GM12878 (cell line): ENCODE results near the gene ASMTL. TPM values are rescaled to one million over a fixed set of nuclear protein-coding genes. Genes with fewer than 3 reads are reported as not detected.

Experiments
- ATAC-seq: fragments of 200-7000 bp; cut with Tn5 transposase; 3 replicates; pipeline ENCODE4 v1.9.1; 2020; ENCODE audit warnings: mild to moderate bottlenecking, moderate library complexity
- BruUV-seq: library from RNA; stranded (reverse); fragments of 400-500 nt; replicated peaks from 2 replicates; lab custom pipeline; 2021; lab: Mats Ljungman, UMichigan
- CTCF ChIA-PET: fragments of 300-600 bp; sonication (Branson Sonifier 250); formaldehyde crosslinking; extraction: SDS; loops from one replicate; lab custom pipeline; 2021; ENCODE audit warnings: inconsistent platforms; lab: Yijun Ruan, JAX
- POLR2A ChIA-PET: fragments of 350-600 bp; formaldehyde crosslinking; extraction: SDS; loops from one replicate; lab custom pipeline; 2021; ENCODE audit warnings: inconsistent platforms; lab: Charles Lee
- RAD21 ChIA-PET: fragments of 300-600 bp; sonication (Branson Sonifier 250); formaldehyde crosslinking; loops from one replicate; lab custom pipeline; 2023; ENCODE audit warnings: antibody characterized with exemption; ENCODE audit not compliant: unreplicated experiment; lab: Charles Lee
- SMC1A ChIA-PET: fragments of 300-600 bp; sonication (Branson Sonifier 250); formaldehyde crosslinking; loops from one replicate; lab custom pipeline; 2023; ENCODE audit not compliant: unreplicated experiment, uncharacterized antibody; lab: Charles Lee
- DNase-seq: peaks from one replicate; pipeline ENCODE4 v3.0.0-alpha.2; 2011; ENCODE audit warnings: low read depth, low spot score
- FAIRE-seq: peaks from 3 replicates; lab custom pipeline; 2011; peaks lifted over from hg19 to GRCh38; lab: Jason Lieb, UNC
- H2AFZ ChIP-seq: 2 replicates; pipeline ENCODE4 v1.6.0; 2011; ENCODE audit warnings: low read depth, low read length, control low read depth; ENCODE audit not compliant: control insufficient read depth
- H3K27ac ChIP-seq: 2 replicates; pipeline ENCODE4 v1.5.1; 2011; ENCODE audit warnings: control low read depth; ENCODE audit not compliant: control insufficient read depth, insufficient read depth
- H3K27me3 ChIP-seq, 2 experiments: replicated peaks in 1 of 2; 2 replicates each; pipeline versions ENCODE4 v1.6.0 to v1.6.1; 2011; ENCODE audit warnings: low read length in 1 of 2; ENCODE audit not compliant: control insufficient read depth in 2 of 2, insufficient read depth in 2 of 2
- H3K36me3 ChIP-seq, 2 experiments: 2 replicates each; pipeline ENCODE4 v1.5.1; 2011; ENCODE audit warnings: low read length in 1 of 2; ENCODE audit not compliant: control insufficient read depth in 2 of 2, insufficient read depth in 2 of 2
- H3K4me1 ChIP-seq: 2 replicates; pipeline ENCODE4 v1.6.1; 2011; ENCODE audit warnings: mild to moderate bottlenecking, low read length, moderate library complexity, mixed read lengths; ENCODE audit not compliant: control insufficient read depth, insufficient read depth
- H3K4me2 ChIP-seq: 2 replicates; pipeline ENCODE4 v1.6.0; 2011; ENCODE audit warnings: control low read depth; ENCODE audit not compliant: control insufficient read depth, insufficient read depth
- H3K4me3 ChIP-seq: fragments of 200-600 bp; sonication (generic); 2 replicates; pipeline ENCODE4 v1.5.1; 2016
- H3K79me2 ChIP-seq: 2 replicates; pipeline ENCODE4 v1.6.0; 2011; ENCODE audit warnings: low read length; ENCODE audit not compliant: control insufficient read depth, insufficient read depth
- H3K9ac ChIP-seq: 2 replicates; pipeline ENCODE4 v1.8.0; 2011; ENCODE audit warnings: low read length, control low read depth, mixed read lengths; ENCODE audit not compliant: control insufficient read depth, insufficient read depth
- H3K9me3 ChIP-seq: replicated peaks from 3 replicates; pipeline ENCODE4 v1.5.1; 2011; ENCODE audit warnings: mild to moderate bottlenecking, low read length; ENCODE audit not compliant: control insufficient read depth, insufficient read depth
- H4K20me1 ChIP-seq: 2 replicates; pipeline ENCODE4 v1.6.0; 2011; ENCODE audit not compliant: control insufficient read depth, insufficient read depth
- BCL3 ChIP-seq: IDR thresholded peaks from 2 replicates; pipeline ENCODE4 v1.6.1; 2011; ENCODE audit warnings: borderline replicate concordance, low read depth, mild to moderate bottlenecking, moderate library complexity, low read length; ENCODE audit not compliant: insufficient read depth, poor library complexity, severe bottlenecking
- CEBPB ChIP-seq, 2 experiments: fragments of 150-350 bp in 1 of 2; IDR thresholded peaks; 2 replicates each; pipeline ENCODE4 v1.6.1; 2012 to 2014; ENCODE audit warnings: low read depth in 2 of 2, low read length in 2 of 2, borderline replicate concordance in 1 of 2, inconsistent platforms in 1 of 2
- CHD4 ChIP-seq: fragments of 200-600 bp; sonication (generic); IDR thresholded peaks from 2 replicates; pipeline ENCODE4 v1.6.1; 2016; ENCODE audit warnings: mild to moderate bottlenecking
- CREB1 ChIP-seq: IDR thresholded peaks from 2 replicates; pipeline ENCODE4 v1.6.1; 2012; ENCODE audit warnings: low read depth, mild to moderate bottlenecking, inconsistent platforms
- ETV6 ChIP-seq, 2 experiments: fragments of 450-650 bp in 1 of 2; IDR thresholded peaks in 1 of 2; conservative IDR thresholded peaks in 1 of 2; 2 replicates each; pipeline ENCODE4 v1.6.1; 2014; ENCODE audit warnings: antibody characterized with exemption in 1 of 2, borderline replicate concordance in 1 of 2, low read depth in 1 of 2, mild to moderate bottlenecking in 1 of 2, moderate library complexity in 1 of 2
- FOS ChIP-seq: IDR thresholded peaks from 3 replicates; pipeline ENCODE4 v1.6.1; 2011; ENCODE audit warnings: borderline replicate concordance; ENCODE audit not compliant: insufficient read length; ENCODE audit errors: extremely low read depth
- GABPA ChIP-seq: IDR thresholded peaks from 2 replicates; pipeline ENCODE4 v1.6.1; 2014; ENCODE audit warnings: antibody characterized with exemption, low read depth, mild to moderate bottlenecking, inconsistent platforms
- KAT2A ChIP-seq: conservative IDR thresholded peaks from 2 replicates; pipeline ENCODE4 v1.6.1; 2011; ENCODE audit warnings: low read depth, low read length; ENCODE audit not compliant: control insufficient read depth
- LARP7 ChIP-seq: fragments of 450-650 bp; IDR thresholded peaks from 2 replicates; pipeline ENCODE4 v1.6.1; 2017; ENCODE audit warnings: mild to moderate bottlenecking
- MEF2A ChIP-seq: IDR thresholded peaks from 2 replicates; pipeline ENCODE4 v1.6.1; 2011; ENCODE audit warnings: low read depth, mild to moderate bottlenecking, low read length, moderate library complexity; ENCODE audit not compliant: insufficient read depth
- NFIC ChIP-seq: IDR thresholded peaks from 2 replicates; pipeline ENCODE4 v1.6.1; 2012; ENCODE audit warnings: low read depth, mild to moderate bottlenecking, inconsistent platforms, low read length, moderate library complexity
- NFYB ChIP-seq: IDR thresholded peaks from 2 replicates; pipeline ENCODE4 v1.6.1; 2011; ENCODE audit warnings: low read depth, mild to moderate bottlenecking, low read length, improper control_type of control experiment, moderate library complexity; ENCODE audit not compliant: insufficient read depth
- POLR2A ChIP-seq: IDR thresholded peaks from 2 replicates; pipeline ENCODE4 v1.6.1; 2011; ENCODE audit warnings: low read depth, mild to moderate bottlenecking, low read length
- RUNX3 ChIP-seq: IDR thresholded peaks from 2 replicates; pipeline ENCODE4 v1.6.1; 2012; ENCODE audit warnings: low read length, inconsistent platforms
- SREBF2 ChIP-seq: IDR thresholded peaks from 2 replicates; pipeline ENCODE4 v1.6.1; 2012; ENCODE audit warnings: mild to moderate bottlenecking, low read length
- TCF7 ChIP-seq: IDR thresholded peaks from 2 replicates; pipeline ENCODE4 v1.6.1; 2014; ENCODE audit warnings: antibody characterized with exemption, borderline replicate concordance
- ZNF24 ChIP-seq: fragments of 450-650 bp; IDR thresholded peaks from 2 replicates; pipeline ENCODE4 v1.6.1; 2017; ENCODE audit warnings: antibody characterized with exemption, mild to moderate bottlenecking
- WGBS: methylation state at CpG from one replicate; pipeline ENCODE4 v1.1.6; 2016; ENCODE audit warnings: low lambda C conversion rate; ENCODE audit not compliant: insufficient replicate concordance, insufficient coverage; ENCODE audit errors: missing lambda C conversion rate; 5-methylcytosine and 5-hydroxymethylcytosine counted together
- in situ Hi-C: fragments of 300-500 bp; cut with MboI; formaldehyde crosslinking; loops from 9 replicates; pipeline ENCODE4 v1.14.3; 2018; ENCODE audit warnings: mixed read lengths
- intact Hi-C: fragments of 100-400 bp; cut with micrococcal nuclease; formaldehyde crosslinking; loops from one replicate; pipeline ENCODE4 v1.14.2; 2022; ENCODE audit not compliant: unreplicated experiment
- polyA plus RNA-seq, 11 experiments: library from polyadenylated mRNA; depleted of rRNA in 4 of 11; unstranded in 6 of 11; stranded (reverse) in 5 of 11; fragments of >200 nt; fragmentation: Nextera tagmentation in 4 of 11; fragmentation: Illumina TruSeq in 1 of 11; extraction: Ambion mirVana in 4 of 11; extraction: Trizol in 1 of 11; gene quantifications; 1 replicate in 1 of 11; 2 replicates in 10 of 11; pipeline versions ENCODE4 v1.2.1 to v1.2.3, GENCODE V29; 2011 to 2016; ENCODE audit warnings: inconsistent platforms in 2 of 11, missing spikeins in 2 of 11, low read depth in 1 of 11
- total RNA-seq, 4 experiments: library from RNA; depleted of rRNA in 3 of 4; stranded (reverse); fragments of >200 nt in 3 of 4; fragmentation: Illumina TruSeq in 1 of 4; extraction: Trizol in 1 of 4; gene quantifications; 2 replicates each; pipeline versions ENCODE4 v1.2.1 to v1.2.3, GENCODE V29; 2013 to 2021

ASMTL gene
- total and polyA plus RNA-seq, 10 of the 15 experiments (the other 5 are each of a cell fraction or from before 2014, with no cell fraction given), result 1.6 to 51.9 (median 32.1) TPM

DNA sequence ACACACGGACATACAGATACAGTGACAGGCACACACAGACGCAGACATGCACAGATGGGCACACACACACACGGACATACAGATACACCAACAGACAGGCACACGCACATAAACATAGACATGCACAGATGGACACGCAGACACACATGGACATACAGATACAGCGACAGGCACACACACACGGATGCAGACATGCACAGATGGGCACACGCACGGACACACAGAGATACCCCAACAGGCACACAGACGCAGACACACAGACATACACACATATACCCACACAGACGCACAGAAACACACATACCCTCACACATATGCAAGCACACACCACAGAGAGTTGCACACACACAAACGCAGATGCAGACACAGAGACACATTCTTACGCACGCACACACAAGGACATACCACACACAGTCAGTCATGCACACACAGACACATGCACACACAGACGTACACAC lies 36.4 kb downstream of the ASMTL start:
- WGBS, result 67% methylated on average over 15 of the region's 15 CpGs
- ChIA-PET RAD21 (no interaction called here), CTCF (no interaction called here), POLR2A (no interaction called here), SMC1A (no interaction called here)
- in situ Hi-C loops (no loop called here), intact Hi-C loops (no loop called here)
- peaks cover 16 to 24% of the 10 kb centered on the region in 2 experiments for H3K36me3 ChIP-seq
- no peak overlapping the region for H3K4me2 ChIP-seq
- TF ChIP-seq POLR2A, result peak; percentile 60
- no peak for TF ChIP-seq BCL3
- H3K27ac ChIP-seq, result no peak overlapping the region
- H3K9me3 ChIP-seq, result peaks cover 3% of the 10 kb centered on the region; the same call in 1 of the 3 replicates
- no peaks in the 10 kb centered on the region for H4K20me1 ChIP-seq
- FAIRE-seq, result no peak
- H3K27me3 ChIP-seq, result no peaks in the 10 kb centered on the region
- H3K4me1 ChIP-seq, result no peaks in the 10 kb centered on the region
- no peak overlapping the region for H3K4me3 ChIP-seq
- BruUV-seq, result no TSS peak
- DNase-seq, result no peak
- no peaks in the 10 kb centered on the region for H3K79me2 ChIP-seq
- no peak for ATAC-seq
- H2AFZ ChIP-seq, result no peak overlapping the region
- no peak overlapping the region for H3K9ac ChIP-seq

DNA sequence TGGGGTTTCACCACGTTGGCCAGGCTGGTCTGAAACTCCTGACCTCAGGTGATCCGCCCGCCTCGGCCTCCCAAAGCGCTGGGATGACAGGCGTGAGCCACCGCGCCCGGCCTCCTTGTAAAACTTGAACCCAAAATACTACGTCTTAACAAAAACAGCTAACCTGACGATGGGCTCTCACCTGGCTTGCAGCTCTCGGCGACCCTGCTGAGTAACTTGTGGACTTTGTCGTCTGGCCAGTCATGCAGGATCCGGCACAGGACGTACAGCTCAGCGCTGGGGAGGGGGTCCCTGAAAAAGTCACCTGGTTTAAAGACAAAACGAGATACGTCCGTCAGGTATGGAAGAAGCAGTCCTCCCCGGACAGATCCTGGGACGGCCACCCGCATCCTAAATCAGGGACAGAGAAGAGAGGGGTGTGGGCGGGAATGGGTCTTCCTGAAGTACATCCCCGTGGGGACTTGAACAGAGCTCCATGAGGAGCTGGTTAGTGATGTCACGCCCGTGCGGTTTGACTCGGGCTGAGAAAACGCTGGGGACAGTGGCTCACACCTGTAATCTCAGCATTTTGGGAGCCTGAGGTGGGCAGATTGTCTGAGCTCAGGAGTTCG lies 40.1 kb downstream of the ASMTL start:
- H4K20me1 ChIP-seq, result no peaks in the 10 kb centered on the region
- peaks cover 9 to 14% of the 10 kb centered on the region in 2 experiments; a peak in 3 of 4 replicates for H3K36me3 ChIP-seq
- intact Hi-C loops, result no loop called here
- POLR2A ChIA-PET, result no interaction called here
- H3K9ac ChIP-seq, result no peak overlapping the region
- H3K27me3 ChIP-seq, result no peaks in the 10 kb centered on the region
- no peak overlapping the region for H3K27ac ChIP-seq
- no peak overlapping the region for H3K4me3 ChIP-seq
- in situ Hi-C loops, result no loop called here
- SMC1A ChIA-PET, result no interaction called here
- CTCF ChIA-PET, result no interaction called here
- DNase-seq (no peak), FAIRE-seq (no peak), ATAC-seq (no peak)
- no peaks in the 10 kb centered on the region for H3K79me2 ChIP-seq
- H3K4me1 ChIP-seq, result no peaks in the 10 kb centered on the region
- no peak overlapping the region for H3K4me2 ChIP-seq
- BruUV-seq, result no TSS peak
- no peak overlapping the region for H2AFZ ChIP-seq
- RAD21 ChIA-PET, result no interaction called here
- WGBS, result 95% methylated on average over 31 of the region's 31 CpGs
- H3K9me3 ChIP-seq, result no peaks in the 10 kb centered on the region
- TF ChIP-seq ZNF24 (no peak), NFIC (no peak), KAT2A (no peak), RUNX3 (no peak), CREB1 (no peak), NFYB (no peak), CHD4 (no peak), ETV6 (conservative IDR thresholded peaks at IDR 0.05 in 1 of 2, IDR thresholded peaks at IDR 0.05 in 1 of 2; ENCODE audit: borderline replicate concordance in 1 of 2, low read depth in 1 of 2) (no peak), LARP7 (no peak), GABPA (no peak), CEBPB (IDR thresholded peaks at IDR 0.05; ENCODE audit: borderline replicate concordance in 1 of 2, low read depth in 2 of 2, low read length in 2 of 2) (no peak), SREBF2 (no peak), TCF7 (no peak), MEF2A (no peak), FOS (no peak)
